Right renal cortex interstitium (tissue), 3 donors: Measurements from ENCODE around the gene PTTG1IP. TPM values are rescaled to one million over a fixed set of nuclear protein-coding genes. Genes with fewer than 3 reads are reported as not detected.
"Not testable (repeated sequence)": the region's sequence is repeated elsewhere in the genome, so short reads cannot be mapped to it uniquely, and the experiment has no call there.

Experiments used
- DNase-seq, 3 donors: peaks; one replicate each; pipeline ENCODE4 v3.0.0-alpha.2; 2013; ENCODE audit warnings: low read depth in 3 of 3, low spot score in 2 of 3
- polyA plus RNA-seq, 3 donors: library from polyadenylated mRNA; unstranded; fragments of 120-200 nt; gene quantifications; one replicate each; pipeline ENCODE4 v1.2.1, GENCODE V29; 2013; ENCODE audit not compliant: insufficient read length in 3 of 3

PTTG1IP gene, protein sequence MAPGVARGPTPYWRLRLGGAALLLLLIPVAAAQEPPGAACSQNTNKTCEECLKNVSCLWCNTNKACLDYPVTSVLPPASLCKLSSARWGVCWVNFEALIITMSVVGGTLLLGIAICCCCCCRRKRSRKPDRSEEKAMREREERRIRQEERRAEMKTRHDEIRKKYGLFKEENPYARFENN
- polyA plus RNA-seq, result 100 to 1,000 TPM; 262 to 281 (median 279) TPM

GRCh38 chr21:44873356-44874239 lies at the start of gene PTTG1IP:
Gene PTTG1IP (minus strand): TSS chr21:44873690. CDS start chr21:44873616, 74 bp downstream.
- DNase-seq, result peak; percentile 92 to 96 (median 95)

DNA sequence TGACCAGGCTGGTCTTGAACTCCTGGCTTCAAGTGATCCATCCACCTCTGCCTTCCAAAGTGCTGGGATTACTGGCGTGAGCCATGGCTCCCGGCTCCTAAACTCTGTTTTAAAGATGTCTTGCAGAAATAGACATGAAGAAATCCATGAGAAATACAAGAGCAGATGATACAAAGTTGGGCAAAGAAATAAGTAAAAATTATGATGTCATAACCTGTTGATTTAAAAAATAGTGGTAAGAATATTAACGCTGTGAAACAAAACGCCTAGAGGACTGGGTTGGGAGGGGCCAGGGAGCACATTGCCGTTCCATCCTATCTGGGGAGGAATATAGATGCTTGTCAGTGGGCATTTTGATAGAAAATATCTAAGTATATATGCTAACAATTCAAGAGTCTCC lies 48.4 kb upstream of the PTTG1IP start:
- DNase-seq, result no peak

GRCh38 chr21:44920694-44921604 lies 47.5 kb upstream of the PTTG1IP start, which contains the start of gene ITGB2:
Gene ITGB2 (minus strand): TSS chr21:44920899. CDS start chr21:44910782, 10,117 bp downstream.
- no peak for DNase-seq

DNA sequence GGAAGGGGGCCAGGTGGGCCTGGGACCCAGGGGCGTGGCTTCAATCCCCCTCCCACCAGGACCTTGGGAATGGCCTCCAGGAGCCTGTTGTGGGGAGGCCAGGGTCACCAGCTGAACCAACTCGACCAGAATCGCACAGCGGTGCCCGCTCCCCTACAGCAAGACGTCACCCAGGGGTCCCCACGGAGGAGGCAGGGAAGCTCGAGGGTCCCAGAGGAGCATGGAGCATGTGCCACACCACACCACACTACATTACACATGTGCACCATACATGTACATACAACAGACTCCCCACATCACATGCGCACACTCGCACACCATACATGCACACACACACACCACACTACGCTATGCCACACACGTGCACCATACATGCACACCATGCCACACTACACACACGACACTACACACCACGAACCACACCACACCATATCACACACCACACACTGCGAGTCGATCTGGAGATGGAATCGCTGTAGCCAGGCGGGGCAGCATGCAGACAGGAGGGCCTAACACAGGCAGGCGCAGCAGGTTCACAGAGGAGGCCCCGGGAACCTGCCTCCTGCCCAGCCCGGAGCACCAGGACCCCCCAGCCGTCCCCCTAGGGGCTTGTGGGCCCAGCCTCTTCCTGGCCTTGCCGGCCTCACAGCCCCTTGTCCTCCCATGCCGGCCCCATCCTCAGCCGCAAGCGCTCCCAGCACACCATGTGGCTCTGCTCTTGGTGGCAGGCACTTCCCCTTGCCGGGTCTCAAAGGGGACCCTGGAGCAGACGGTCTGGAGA lies 46.6 kb upstream of the PTTG1IP start:
- no peak for DNase-seq

- DNase-seq, result no peak
Observed at GRCh38 chr21:44919111-44919912, 45.8 kb upstream of the PTTG1IP start.

DNA sequence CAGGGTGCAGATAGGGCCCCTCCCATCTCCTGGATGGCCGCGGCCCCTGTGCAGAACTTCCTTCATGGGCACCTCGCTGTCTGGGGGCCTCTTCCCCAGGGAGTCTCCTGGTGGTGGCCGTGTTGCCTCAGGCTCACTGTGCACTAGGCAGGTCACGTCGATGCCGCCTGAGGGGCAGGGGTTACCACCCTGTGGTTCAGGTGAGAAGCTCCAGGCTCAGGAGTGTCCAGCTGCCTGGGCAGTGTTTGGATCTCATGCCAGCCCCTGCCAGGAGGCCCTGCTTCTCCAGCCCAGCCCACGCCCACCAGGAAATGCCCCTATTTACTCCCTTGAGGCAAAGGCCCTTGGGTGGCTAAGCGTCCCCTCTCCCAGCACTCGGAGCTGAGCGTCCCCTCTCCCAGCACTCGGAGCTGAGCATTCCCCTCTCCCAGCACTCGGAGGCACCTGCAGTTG lies 45.1 kb upstream of the PTTG1IP start:
- DNase-seq, result no peak

DNA sequence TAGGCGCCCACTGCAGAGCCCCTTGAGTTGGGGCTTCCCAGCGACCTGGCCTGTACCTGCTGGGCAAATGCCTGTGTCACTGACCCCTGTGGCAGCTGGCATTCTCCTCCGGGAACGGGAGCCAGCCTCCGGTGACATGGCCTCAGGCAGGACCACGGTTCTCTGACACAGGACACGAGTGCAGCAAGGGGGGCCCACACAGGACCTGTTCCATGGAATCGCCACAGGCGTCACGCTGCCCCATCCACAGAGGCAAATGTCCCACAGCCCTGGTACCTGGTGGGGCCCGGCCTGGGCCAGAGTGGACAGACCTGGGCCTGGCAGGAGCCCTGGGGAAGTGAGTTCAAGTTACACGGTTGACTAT lies 44.6 kb upstream of the PTTG1IP start:
- DNase-seq, result no peak

DNA sequence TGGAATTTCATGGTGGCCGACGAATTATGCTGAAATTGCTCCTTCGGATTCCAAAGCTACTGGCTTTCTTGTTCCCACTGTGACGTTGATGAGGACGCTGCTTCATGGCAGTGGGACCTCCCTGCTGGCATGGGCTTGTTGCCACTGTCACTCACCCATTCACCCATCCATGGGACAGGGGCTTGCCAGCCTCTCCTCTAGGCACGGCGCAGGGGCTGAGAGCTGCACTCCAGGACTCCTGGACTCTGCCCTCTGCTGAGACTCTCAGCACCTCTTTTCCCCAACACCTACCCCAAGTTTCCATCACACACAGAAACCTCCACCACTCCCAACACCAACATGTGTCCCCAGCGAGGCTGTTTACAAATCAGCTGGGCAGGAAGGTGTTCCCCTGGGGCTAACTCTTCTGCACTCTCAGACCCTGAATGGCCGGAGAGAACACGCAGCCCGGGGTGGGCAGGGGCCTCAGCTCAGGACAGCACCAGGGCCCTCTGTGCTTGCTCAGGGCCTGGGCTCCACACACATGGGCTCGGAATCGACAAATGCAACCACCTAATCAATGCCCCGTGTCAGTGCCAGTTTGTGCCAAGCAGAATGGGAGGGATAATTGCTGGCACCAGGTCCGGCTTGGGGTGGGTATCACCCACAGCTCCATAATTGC lies 44.1 kb upstream of the PTTG1IP start:
- no peak for DNase-seq

- no peak for DNase-seq
Observed at GRCh38 chr21:44916965-44917364, 43.5 kb upstream of the PTTG1IP start.

DNA sequence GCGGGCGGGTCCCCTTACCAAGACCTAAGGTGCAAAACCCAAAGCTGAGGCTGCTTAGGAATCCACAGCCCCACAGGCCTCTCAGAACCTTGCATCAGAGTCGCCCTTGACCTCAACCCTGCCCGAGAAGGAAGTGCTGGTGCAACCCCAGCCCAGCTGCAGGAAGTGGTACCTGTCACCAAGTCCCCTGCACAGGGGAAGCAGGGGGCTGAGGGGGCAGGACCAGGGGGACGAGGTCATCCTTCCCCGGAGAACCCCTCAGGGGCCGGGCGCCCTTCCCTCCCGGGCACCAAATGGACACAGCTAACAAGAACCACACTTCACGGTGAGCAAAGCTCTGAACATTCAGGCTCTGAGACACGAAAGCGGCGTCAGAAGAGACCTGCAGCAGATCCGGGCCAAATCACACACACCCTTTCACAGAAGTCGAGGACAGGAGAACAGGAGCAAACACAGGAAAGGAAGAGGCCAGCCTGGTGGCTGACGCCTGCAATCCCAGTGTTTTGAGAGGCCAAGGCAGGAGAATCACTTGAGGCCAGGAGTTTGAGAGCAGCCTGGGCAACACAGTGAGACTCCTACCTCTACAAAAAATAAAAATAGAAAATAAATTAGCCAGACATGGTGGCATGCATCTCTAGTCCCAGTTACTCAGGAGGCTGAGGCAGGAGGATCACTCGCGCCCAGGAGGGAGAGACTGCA lies 40.8 kb upstream of the PTTG1IP start:
- DNase-seq, result no peak

GRCh38 chr21:44913425-44914175 lies 40.1 kb upstream of the PTTG1IP start:
- no peak for DNase-seq

GRCh38 chr21:44912506-44913412 lies 39.3 kb upstream of the PTTG1IP start:
- not testable (repeated sequence) for DNase-seq

GRCh38 chr21:44912158-44912473 lies 38.6 kb upstream of the PTTG1IP start:
- no peak for DNase-seq

DNA sequence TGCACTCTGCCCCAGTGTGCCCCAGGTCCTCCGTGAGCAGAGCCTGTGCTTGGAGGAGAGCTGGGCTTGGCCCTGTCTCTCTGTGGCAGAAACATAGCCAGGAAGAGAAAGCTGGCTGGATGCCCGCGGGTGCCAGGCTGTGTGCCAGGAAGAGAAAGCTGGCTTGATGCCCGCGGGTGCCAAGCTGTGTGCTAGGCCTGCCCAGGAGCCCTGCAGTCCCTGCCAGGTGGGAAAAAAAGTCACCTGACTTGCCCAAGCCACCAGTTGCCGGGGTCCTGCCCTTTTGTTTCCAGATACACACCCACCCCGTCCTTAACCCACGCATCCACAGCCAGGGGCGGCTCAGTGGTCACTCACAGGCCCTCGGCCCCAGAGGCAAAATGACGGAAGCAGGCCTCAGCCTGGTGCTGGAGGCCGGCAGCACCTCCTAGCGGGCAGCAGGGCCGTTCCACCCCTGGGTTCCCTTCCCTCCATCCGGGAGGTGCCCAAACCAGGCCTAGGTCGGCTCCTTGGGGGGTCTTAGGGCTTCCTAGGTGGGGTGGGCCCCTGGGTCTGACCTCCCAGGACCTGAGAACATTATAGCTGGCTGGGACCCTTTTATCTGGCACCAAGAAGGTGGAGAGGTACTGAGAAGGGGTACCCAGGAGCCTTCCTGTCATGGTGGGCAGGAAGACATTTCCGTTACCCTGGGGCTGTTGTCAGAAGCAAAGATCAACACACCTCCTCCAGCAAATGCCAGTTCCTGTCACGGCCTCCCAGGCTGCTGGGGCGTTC lies 38.1 kb upstream of the PTTG1IP start:
- DNase-seq, result no peak

- no peak for DNase-seq
Observed at GRCh38 chr21:44911068-44911383, 37.5 kb upstream of the PTTG1IP start.
